Sciatic nerve (tissue), 2 donors: ENCODE results near the gene S100A16. TPM values are rescaled to one million over a fixed set of nuclear protein-coding genes. Genes with fewer than 3 reads are reported as not detected.
"Not testable (repeated sequence)": the region's sequence is repeated elsewhere in the genome, so short reads cannot be mapped to it uniquely, and the experiment has no call there.

ENCODE experiments used
- ATAC-seq: fragments of 200-7000 bp; cut with Tn5 transposase; one replicate; pipeline ENCODE4 v1.9.1; 2020; ENCODE audit warnings: mild to moderate bottlenecking, moderate library complexity
- DNase-seq: peaks from one replicate; pipeline ENCODE4 v3.0.0-alpha.2; 2020; ENCODE audit warnings: low spot score
- intact Hi-C: fragments of 100-400 bp; cut with DNase I; formaldehyde crosslinking; loops from one replicate; pipeline ENCODE4 v1.14.2; 2022
- total RNA-seq: library from RNA; stranded (reverse); fragmentation: NEBNext Ultra II Directional; extraction: Animal tissue kit (Norgen Biotek cat#: 25700); gene quantifications from one replicate; pipeline ENCODE4 v1.2.1, GENCODE V29; 2021
- donor health status: DM: no; HTN: no; CAD: no.
- donor health status: DM: no; HTN: no; CAD: no.

Gene S100A16
- total RNA-seq, 1 donor from 2014 or later, result 58.4 TPM

DNA sequence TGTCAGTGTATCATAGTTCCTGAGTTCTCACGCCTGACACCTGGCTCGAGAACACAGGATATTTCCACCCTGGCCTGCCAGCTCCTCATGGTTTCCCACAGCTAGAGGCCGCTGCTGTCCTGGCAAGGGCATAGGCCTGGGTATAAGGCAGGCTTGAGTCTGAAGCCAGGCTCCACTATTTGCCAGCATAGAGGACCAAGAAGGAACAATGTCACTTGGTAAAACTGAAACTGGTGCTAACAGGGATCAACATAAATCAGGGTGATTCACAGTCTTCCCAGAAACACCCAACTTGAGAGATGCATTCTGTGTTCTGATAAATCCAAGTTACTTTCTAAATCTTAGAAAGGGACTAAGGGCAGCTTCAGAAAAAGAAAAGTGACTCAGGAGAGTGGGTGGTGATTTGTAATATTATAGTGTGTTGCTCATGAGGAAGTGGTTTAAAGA is 40.3 kb downstream of the S100A16 start:
- DNase-seq, result peak; percentile 89

DNA sequence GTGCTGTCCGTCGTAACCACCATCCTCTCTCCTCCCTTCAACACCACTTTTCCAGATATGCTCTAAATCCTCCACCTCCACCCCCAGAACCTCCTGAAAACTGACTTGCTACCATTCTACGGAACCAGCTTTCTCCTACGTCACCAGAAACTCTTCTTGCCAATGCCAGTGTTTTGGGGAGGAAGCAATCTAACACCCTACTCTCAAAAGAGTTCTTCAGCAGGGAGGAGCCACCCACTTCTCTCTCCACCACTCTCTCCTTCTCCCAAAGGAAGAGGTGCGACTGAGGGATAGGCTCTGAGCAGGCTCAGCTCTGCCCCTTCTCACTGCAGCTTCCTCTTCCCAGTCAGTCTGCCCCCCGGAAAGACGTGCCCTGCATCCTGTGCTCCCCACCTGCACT is 41.2 kb downstream of the S100A16 start:
- DNase-seq (no peak), ATAC-seq (no peak)
- intact Hi-C loops, result no loop called here

More for the DNA sequence above, 40.3 kb downstream of the S100A16 start:
- intact Hi-C loops, result no loop called here
- peak; percentile 90 for ATAC-seq

DNA sequence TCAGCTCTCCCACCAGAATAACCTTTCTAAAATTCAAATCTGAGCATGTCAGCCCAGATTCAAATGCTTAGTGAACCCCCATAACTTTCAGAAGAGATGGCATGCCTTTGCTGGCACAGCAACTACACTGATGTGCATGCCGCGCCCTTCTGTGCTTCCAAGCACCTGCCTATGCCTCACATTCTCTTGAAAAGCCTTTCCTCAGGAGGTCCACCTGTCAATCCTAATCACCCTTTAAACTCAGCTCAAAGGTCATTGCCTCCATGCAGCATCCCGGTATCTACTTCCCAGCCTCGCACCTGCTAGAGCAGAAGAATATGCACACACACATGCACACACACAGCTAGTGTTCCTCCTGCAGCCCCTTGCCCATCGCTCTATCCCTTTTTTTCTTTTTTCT is 42.1 kb downstream of the S100A16 start:
- no peak for ATAC-seq
- no peak for DNase-seq
- intact Hi-C loops, result no loop called here

GRCh38 chr1:153569465-153569864 is 43.5 kb downstream of the S100A16 start:
- ATAC-seq, result no peak
- intact Hi-C loops, result loop anchor here (5.0 kb wide), 1 partner anchor 37 kb away; no protein-coding TSS in a partner anchor
- DNase-seq, result no peak

- ATAC-seq (peak; percentile 60), DNase-seq (peak; percentile 96)
- intact Hi-C loops, result loop anchor here (5.0 kb wide), 1 partner anchor 36 kb away; no protein-coding TSS in a partner anchor
These were observed 44.4 kb downstream of the S100A16 start for GRCh38 chr1:153568367-153569099.

DNA sequence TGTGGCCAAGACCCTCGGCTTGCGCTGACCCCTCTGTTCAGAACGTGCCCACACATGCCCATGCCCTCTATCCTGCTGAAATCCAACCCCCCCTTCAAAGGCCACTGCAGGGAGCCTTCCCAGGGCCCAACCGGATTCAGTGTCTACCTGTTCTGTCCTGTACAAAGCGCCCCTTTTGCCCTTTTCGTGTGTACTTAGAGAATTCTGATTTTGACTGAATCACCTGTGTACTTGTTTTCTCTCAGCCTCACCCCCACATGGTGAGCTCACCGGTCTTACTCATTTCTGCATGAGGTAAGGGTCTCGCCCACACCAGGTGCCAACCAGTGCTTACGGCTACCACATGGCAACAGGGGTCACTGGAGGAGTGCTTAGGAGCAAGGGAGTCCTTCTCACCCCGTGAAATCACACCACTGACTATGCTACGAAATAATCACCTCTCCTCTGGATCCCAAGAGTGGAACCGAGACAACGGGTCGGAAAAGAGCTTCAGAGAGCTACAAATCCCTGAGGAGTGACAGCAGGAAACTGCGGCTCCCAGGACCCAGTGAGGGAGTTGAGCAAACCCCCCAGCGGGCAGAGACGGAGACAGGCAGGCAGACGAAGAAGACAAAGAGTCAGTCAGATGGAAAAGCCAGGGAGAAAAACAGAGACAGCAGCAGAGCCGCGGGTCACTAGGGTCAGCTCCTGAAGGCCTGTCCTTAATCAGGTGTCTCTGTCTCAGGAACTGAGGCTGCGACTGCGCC is 45.1 kb downstream of the S100A16 start:
- no peak for ATAC-seq
- intact Hi-C loops, result loop anchor here (5.0 kb wide), 1 partner anchor 35 kb away; no protein-coding TSS in a partner anchor
- peak; percentile 58 for DNase-seq

GRCh38 chr1:153566414-153567371 is 46.2 kb downstream of the S100A16 start:
- DNase-seq, result peak; percentile 90
- ATAC-seq, result peak; percentile 88

GRCh38 chr1:153565529-153566374 is 47.2 kb downstream of the S100A16 start, which contains the start of gene S100A2:
Gene S100A2, minus strand, starts transcription at chr1:153565844. Its CDS starts 1,967 bp downstream, at chr1:153563877.
- ATAC-seq, result peak; percentile 31
- intact Hi-C loops, result loop anchor here (5.0 kb wide), 1 partner anchor 33 kb away; no protein-coding TSS in a partner anchor
- peak; percentile 67 for DNase-seq

More at GRCh38 chr1:153566414-153567371, 46.2 kb downstream of the S100A16 start:
- intact Hi-C loops, result loop anchor here (5.0 kb wide), 1 partner anchor 34 kb away; no protein-coding TSS in a partner anchor

- peak; percentile 46 for DNase-seq
- ATAC-seq, result no peak
These were observed 48.9 kb downstream of the S100A16 start for GRCh38 chr1:153563991-153564390.

DNA sequence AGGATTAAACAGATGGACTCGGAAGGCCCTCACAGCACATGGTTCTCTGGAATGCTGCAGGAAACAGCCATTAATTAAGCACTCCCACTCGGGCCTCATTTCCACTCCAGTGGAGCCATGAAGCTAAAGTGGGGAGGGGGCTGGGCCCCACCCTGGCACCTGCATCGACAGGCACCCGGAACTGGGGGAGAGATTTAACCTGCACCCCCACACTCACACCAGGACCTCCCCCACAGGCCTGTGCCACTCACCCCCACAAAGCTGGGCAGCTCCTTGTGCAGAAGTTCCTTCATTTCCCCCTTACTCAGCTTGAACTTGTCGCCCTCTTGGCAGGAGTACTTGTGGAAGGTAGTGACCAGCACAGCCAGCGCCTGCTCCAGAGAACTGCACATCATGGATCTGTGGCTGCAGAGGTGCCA is 49.4 kb downstream of the S100A16 start:
- DNase-seq (peak; percentile 48), ATAC-seq (no peak)
- intact Hi-C loops, result no loop called here

More at GRCh38 chr1:153563991-153564390, 48.9 kb downstream of the S100A16 start:
- intact Hi-C loops, result no loop called here

GRCh38 chr1:153562021-153562420 is 50.9 kb downstream of the S100A16 start:
- ATAC-seq, DNase-seq, intact Hi-C loops: not testable (repeated sequence)

- ATAC-seq, result no peak
- DNase-seq, result peak; percentile 23
- intact Hi-C loops, result no loop called here
These were observed 51.4 kb downstream of the S100A16 start for GRCh38 chr1:153561466-153561985.

- DNase-seq (peak; percentile 42), ATAC-seq (no peak)
- intact Hi-C loops, result no loop called here
These were observed 52.0 kb downstream of the S100A16 start for GRCh38 chr1:153560771-153561465.

DNA sequence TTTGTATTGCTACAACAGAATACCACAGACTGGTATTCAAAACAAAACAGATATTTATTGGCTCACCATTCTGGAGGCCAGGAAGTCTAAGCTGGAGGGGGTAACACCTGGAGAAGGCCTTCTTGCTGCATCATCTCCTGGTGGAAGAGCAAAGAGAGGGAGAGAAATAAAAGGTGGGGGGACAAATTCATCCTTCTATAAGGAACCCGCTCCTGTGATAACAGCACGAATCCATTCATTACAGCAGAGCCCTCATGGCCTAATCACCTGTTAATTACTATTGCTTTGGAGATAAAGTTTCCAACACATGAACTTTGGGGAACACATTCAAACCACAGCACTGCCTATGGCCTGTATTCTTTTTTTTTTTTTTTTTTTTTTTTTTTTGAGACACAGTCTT is 52.7 kb downstream of the S100A16 start:
- DNase-seq (no peak), ATAC-seq (no peak)
- intact Hi-C loops, result no loop called here

GRCh38 chr1:153557877-153558276 is 55.1 kb downstream of the S100A16 start:
- DNase-seq, result no peak
- intact Hi-C loops, result no loop called here
- no peak for ATAC-seq
